Measurements from ENCODE around the gene C2orf78. TPM values are rescaled to one million over a fixed set of nuclear protein-coding genes. Genes with fewer than 3 reads are reported as not detected.
A peak's percentile ranks its signal among the peaks of the same experiment; 100 is the strongest.

The C2orf78 gene
- total and polyA plus RNA-seq, 5 experiments from 2014 or later = not detected

DNA sequence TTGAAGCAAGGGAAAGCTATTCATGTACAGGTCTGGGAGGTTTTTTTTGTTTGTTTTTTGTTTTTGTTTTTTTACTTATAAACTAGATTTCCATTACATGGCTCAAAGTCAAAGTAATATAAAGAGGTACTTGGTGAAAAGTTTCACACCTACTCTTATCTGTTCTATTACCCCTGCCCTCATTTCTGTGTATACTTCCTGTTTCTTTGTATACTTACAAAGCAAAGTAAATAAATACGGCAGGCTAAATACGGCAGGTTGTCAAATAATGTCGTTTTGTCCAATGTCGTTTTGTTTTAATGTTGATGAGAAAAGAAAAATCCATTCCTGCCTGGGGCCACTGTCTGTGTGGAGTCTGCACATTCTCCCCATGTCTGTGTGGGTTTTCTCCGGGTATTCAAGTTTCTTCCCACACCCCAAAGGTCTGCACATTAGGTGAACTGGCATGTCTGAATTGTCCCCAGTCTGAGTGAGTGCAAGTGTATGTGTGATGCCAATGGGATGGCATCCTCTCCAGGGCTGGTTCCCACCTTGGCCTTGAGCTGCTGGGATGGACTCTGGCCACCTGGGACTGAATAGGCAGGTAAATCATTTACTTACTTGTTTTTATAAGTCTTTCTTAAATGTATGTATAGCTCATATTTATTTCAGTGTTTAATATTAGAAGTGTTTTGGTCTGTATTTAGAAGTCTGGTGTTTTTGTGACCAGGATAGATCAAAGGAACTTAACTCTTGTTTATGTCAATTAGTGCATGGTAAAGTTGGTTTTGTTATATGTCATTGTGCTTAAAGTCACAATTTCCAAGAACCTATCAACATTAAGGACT, 58.1 kb downstream of the C2orf78 start:
- peaks cover 0 to 69% (median 17%) of the 10 kb centered on the region in 3 donors for H3K36me3 Mint-ChIP-seq
- no peak overlapping the region for H3K4me3 Mint-ChIP-seq
- POLR2A ChIA-PET = no interaction called here

DNA sequence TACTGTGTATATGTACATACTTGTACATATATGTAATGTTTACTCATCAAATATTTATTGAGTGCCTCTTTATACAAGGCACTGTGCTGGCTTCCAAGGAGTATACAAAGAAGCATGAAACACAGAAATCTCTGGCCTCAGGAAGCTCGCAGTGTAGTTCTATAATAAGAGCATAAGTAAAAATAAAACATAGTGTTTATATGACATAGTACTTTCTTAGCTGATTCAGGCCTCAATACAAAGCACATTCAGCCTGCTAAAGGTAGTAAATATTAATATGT, 58.7 kb downstream of the C2orf78 start:
- H3K36me3 Mint-ChIP-seq = peaks cover 0 to 74% (median 20%) of the 10 kb centered on the region in 3 donors

More for the DNA sequence above, 58.1 kb downstream of the C2orf78 start:
- DNase-seq = no peak
- Mint-ChIP-seq H3K27ac (peak overlapping the region in 2 of 10 donors; percentile 22 to 65), H3K27me3 (no peaks in the 10 kb centered on the region), H3K4me1 (peaks cover 12 to 39% (median 24%) of the 10 kb centered on the region in 4 donors), H3K9me3 (no peaks in the 10 kb centered on the region)
- no peak for ATAC-seq

DNA sequence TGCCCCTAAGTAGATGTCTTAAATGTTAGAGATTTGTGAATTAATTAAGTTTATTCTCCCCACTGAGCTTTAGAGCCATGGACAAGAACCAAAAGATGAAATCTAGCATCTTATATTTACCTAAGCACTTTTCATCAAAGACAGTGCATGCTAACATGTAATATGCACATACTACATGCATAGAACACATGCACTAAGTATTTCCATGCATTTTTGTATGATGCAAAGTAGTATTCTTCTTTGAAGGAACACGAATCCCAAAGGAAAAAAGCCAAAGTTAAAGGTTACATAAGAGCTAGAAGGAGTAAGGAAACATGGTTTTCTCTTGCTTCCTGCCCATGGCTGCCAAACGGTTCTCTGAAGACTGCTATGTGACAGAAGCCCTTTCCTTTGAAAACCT, 60.1 kb downstream of the C2orf78 start:
- Mint-ChIP-seq H3K4me1 (peaks cover 3 to 23% (median 12%) of the 10 kb centered on the region in 4 donors), H3K4me3 (no peak overlapping the region), H3K27me3 (no peaks in the 10 kb centered on the region), H3K27ac (peak overlapping the region in 1 of 10 donors; percentile 1), H3K36me3 (peaks cover 0 to 83% (median 24%) of the 10 kb centered on the region in 3 donors), H3K9me3 (no peaks in the 10 kb centered on the region)
- POLR2A ChIA-PET = no interaction called here
- ATAC-seq (no peak), DNase-seq (no peak)

More for the DNA sequence above, 58.7 kb downstream of the C2orf78 start:
- Mint-ChIP-seq H3K27me3 (no peaks in the 10 kb centered on the region), H3K4me3 (no peak overlapping the region), H3K9me3 (no peaks in the 10 kb centered on the region), H3K4me1 (peaks cover 10 to 36% (median 23%) of the 10 kb centered on the region in 4 donors), H3K27ac (no peak overlapping the region)
- POLR2A ChIA-PET = no interaction called here
- DNase-seq = no peak
- ATAC-seq = no peak

DNA sequence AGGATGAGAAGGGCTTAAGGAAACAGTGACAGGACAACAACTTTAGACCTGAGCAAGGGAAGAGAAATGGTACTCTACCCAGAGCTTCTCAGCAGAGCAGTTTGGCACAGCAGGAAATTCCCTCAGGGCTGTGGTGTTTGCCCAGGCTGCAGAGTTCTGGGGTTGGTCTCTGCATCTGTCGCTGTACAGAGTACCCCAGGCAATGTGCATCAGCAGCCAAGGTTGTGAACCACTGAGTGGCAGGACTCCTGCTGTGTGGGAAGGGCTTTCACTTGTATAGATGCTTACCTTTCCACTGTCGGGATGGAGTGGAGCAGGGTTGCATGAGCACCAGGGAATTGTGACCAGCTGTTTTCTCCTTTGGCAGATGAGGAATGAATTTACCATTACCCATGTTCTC, 66.0 kb downstream of the C2orf78 start:
- H3K27ac Mint-ChIP-seq = peak overlapping the region in 1 of 10 donors; percentile 2
- H3K4me1 Mint-ChIP-seq = peaks cover 0 to 1% (median 0%) of the 10 kb centered on the region in 4 donors
- POLR2A ChIA-PET = no interaction called here
- DNase-seq (no peak), ATAC-seq (no peak)
- H3K36me3 Mint-ChIP-seq = peaks cover 0 to 53% (median 29%) of the 10 kb centered on the region in 3 donors
- H3K27me3 Mint-ChIP-seq = no peaks in the 10 kb centered on the region
- H3K9me3 Mint-ChIP-seq = no peaks in the 10 kb centered on the region
- H3K4me3 Mint-ChIP-seq = no peak overlapping the region

DNA sequence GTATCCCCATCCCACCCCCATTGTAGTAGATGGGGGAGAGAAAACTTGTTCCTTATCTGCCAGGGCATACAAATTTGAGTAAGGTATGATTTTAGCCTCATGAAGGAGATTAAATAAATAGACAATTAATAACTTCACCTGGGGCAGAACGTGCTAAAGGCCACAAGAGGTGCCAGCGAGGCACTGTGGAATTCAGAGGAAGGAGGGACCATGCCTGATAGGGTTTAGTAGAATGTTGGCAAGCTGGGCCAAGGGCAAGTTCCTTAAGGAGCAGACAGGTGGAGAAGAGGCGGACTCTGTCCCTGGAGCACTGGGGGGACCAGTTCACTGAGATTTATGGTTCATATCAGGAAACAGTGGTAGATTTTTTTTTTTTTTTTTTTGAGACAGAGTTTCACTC, 67.3 kb downstream of the C2orf78 start:
- POLR2A ChIA-PET = no interaction called here
- Mint-ChIP-seq H3K27me3 (no peaks in the 10 kb centered on the region), H3K4me3 (no peak overlapping the region), H3K36me3 (peaks cover 0 to 41% (median 32%) of the 10 kb centered on the region in 3 donors), H3K9me3 (no peaks in the 10 kb centered on the region), H3K27ac (peak overlapping the region in 1 of 10 donors; percentile 69), H3K4me1 (peaks cover 0 to 1% (median 0%) of the 10 kb centered on the region in 4 donors)
- ATAC-seq (no peak), DNase-seq (no peak)

DNA sequence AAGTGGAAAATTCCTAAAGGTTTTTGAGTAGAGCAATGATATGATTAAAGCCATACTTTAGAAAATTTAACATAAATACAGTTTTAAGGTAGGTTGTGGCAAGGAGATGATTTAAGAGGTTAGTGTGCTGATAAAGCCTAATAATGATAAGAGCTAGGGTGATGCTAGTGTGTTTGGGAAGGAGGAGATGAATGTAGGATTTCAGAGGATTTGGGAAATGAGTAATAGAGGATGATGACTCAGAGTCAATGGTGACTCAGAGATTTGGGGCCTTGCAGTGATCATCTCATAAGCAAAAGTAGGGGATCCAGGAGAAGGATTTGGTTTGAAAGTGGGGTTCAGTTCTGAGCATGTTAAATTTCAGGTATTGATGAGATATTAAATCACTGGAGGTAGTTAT, 68.0 kb downstream of the C2orf78 start:
- H3K4me1 Mint-ChIP-seq = peaks cover 0 to under 1% (median 0%) of the 10 kb centered on the region in 4 donors
- POLR2A ChIA-PET = no interaction called here
- ATAC-seq = no peak
- no peak for DNase-seq
- no peaks in the 10 kb centered on the region for H3K27me3 Mint-ChIP-seq
- H3K9me3 Mint-ChIP-seq = no peaks in the 10 kb centered on the region
- no peak overlapping the region for H3K4me3 Mint-ChIP-seq
- H3K27ac Mint-ChIP-seq = no peak overlapping the region
- H3K36me3 Mint-ChIP-seq = peaks cover 0 to 38% (median 33%) of the 10 kb centered on the region in 3 donors

DNA sequence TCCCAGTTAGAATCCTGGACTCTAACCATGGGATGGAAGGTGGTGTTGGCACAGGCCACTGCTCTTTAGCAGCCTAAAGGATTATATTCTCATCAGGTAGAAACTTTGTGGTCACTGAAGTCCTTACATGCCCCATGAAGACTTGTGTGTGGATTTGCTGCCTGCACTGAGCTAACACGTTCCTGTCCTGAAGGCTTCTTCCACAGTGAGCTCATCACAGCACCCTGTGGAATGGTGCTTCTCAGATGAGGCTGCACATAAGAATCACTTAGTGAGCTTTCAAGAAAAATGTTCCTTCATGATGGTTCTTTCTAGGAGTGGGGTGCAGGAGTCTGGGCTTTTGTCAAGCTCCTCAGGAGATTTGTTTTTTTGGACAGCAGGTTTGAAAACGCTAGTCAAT, 71.5 kb downstream of the C2orf78 start:
- Mint-ChIP-seq H3K9me3 (no peaks in the 10 kb centered on the region), H3K27ac (peak overlapping the region in 1 of 10 donors; percentile 49), H3K4me1 (no peaks in the 10 kb centered on the region), H3K4me3 (no peak overlapping the region), H3K36me3 (peaks cover 5 to 32% (median 23%) of the 10 kb centered on the region in 3 donors), H3K27me3 (no peaks in the 10 kb centered on the region)
- ATAC-seq = no peak
- POLR2A ChIA-PET = no interaction called here
- no peak for DNase-seq

DNA sequence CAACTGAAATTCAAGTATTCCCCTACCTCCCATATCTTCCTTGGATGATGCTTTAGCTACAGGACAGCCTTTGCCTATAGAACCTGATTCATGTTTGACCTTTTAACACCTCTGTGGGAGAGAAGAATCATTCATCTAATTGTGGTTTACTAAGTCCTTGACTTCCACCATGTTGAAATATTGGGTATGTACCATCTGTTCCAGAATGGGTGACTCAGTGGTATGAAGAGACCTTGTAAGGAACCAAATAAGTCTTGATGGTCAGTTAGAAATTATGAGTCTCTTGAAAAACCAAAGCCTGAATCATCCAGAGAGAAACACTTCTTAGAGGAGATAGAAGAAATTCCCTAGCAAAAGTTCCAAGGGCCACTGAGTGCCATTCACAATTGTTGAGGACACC, 72.2 kb downstream of the C2orf78 start:
- DNase-seq (no peak), ATAC-seq (no peak)
- Mint-ChIP-seq H3K4me3 (no peak overlapping the region), H3K27me3 (no peaks in the 10 kb centered on the region), H3K36me3 (peaks cover 9 to 32% (median 28%) of the 10 kb centered on the region in 3 donors), H3K9me3 (no peaks in the 10 kb centered on the region), H3K27ac (no peak overlapping the region), H3K4me1 (no peaks in the 10 kb centered on the region)
- POLR2A ChIA-PET = interaction anchor here (0.6 kb wide), 1 partner anchor 15 kb away, joined by 3 read pairs; no protein-coding TSS in a partner anchor

DNA sequence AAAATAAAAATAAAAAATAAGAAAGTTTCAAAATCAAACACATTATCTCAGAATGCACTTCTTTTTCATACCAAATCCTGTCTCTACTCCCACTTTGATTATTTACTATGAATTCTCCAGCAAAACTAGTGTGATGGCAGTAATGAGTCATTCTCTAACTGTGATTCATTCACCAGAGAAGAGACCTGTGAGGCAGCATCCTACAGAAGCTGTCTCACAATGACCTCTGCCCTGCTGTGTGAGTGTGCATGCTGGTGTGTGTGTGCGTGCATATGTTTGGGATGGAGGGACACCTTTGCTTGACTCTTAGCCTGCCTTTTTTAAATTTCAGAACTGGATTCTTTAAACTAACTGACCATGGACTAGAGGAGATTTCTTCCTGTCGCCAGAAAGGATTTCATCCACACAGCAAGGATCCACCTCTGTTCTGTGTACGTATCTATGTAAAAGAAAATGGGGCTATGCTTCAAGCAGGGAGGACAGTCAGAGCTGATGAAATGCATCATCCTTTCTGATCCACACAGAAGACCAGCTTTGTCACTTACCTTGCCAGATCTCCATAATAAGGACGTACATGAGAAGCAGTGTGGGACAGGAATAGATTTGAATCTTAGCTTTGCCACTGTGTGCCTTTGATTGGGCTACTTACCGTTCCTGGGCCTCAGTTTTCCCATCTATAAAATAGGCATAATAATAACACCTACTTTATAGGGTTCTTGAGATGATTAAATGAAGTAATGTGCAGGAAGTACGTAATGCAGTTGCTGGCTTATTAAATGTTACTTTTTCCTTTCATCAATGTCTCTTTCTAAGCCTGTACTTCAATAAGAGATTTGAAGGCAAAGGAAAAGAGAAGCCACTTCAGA, 76.0 kb downstream of the C2orf78 start:
- Mint-ChIP-seq H3K27ac (no peak overlapping the region), H3K4me1 (no peaks in the 10 kb centered on the region), H3K4me3 (no peak overlapping the region), H3K27me3 (no peaks in the 10 kb centered on the region), H3K9me3 (no peaks in the 10 kb centered on the region), H3K36me3 (peaks cover 20 to 62% (median 45%) of the 10 kb centered on the region in 3 donors)
- no peak for ATAC-seq
- POLR2A ChIA-PET = no interaction called here
- no peak for DNase-seq

DNA sequence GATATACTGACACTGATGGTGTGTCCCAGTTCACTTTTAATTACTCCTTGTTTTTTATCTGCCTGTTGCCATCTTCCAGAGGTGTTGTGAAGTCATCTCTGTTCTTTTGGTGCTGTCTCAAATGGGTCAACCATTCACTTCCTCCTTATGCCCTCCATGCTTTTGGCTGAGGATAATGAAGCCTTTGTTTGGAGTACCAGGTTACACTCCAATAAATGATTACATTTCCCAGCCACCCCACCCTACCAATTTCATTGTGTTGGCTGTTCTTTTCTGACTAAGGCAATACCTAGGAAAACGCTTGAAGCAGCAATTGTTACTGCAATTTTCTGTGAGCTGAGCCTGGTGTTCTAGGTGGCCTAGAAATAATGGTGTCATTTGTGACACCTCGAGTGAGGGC, 79.0 kb downstream of the C2orf78 start:
- no peak for DNase-seq
- Mint-ChIP-seq H3K36me3 (peaks cover 20 to 87% (median 35%) of the 10 kb centered on the region in 3 donors), H3K27ac (peak overlapping the region in 1 of 10 donors; percentile 45), H3K9me3 (no peaks in the 10 kb centered on the region), H3K4me3 (no peak overlapping the region), H3K27me3 (no peaks in the 10 kb centered on the region), H3K4me1 (no peaks in the 10 kb centered on the region)
- POLR2A ChIA-PET = interaction anchor here (1.0 kb wide), 1 partner anchor 287 kb away, joined by 3 read pairs; no protein-coding TSS in a partner anchor
- no peak for ATAC-seq
